B cell (primary cell): ENCODE measurements around the gene KANK3. TPM values are rescaled to one million over a fixed set of nuclear protein-coding genes. Genes with fewer than 3 reads are reported as not detected.
"Not testable (repeated sequence)": the region's sequence is repeated elsewhere in the genome, so short reads cannot be mapped to it uniquely, and the experiment has no call there.

ENCODE experiments used
- ATAC-seq: fragments of 200-7000 bp; cut with Tn5 transposase; one replicate; pipeline ENCODE4 v1.10.0; 2021; ENCODE audit warnings: low read depth, mild to moderate bottlenecking, moderate number of reproducible peaks, moderate library complexity
- CTCF ChIA-PET: fragments of 350-600 bp; sonication (Branson Sonifier 250); formaldehyde crosslinking; loops from one replicate; lab custom pipeline; 2021; ENCODE audit warnings: antibody characterized with exemption, inconsistent platforms; lab: Charles Lee
- POLR2A ChIA-PET: fragments of 350-600 bp; sonication (Branson Sonifier 250); formaldehyde crosslinking; loops from one replicate; lab custom pipeline; 2021; ENCODE audit warnings: antibody characterized with exemption; lab: Charles Lee
- DNase-seq: peaks from one replicate; pipeline ENCODE4 v3.0.0; 2013
- H2AFZ ChIP-seq: 2 replicates; pipeline ENCODE4 v1.6.1; 2012; ENCODE audit warnings: mild to moderate bottlenecking, low read depth, low read length; ENCODE audit not compliant: insufficient read depth, poor library complexity, severe bottlenecking
- H3K27ac ChIP-seq, 2 donors: 1 replicate in 1 of 2; 2 replicates in 1 of 2; pipeline ENCODE4 v1.5.1; 2012 to 2013; ENCODE audit warnings: low read length in 2 of 2, mild to moderate bottlenecking in 2 of 2, moderate library complexity in 1 of 2
- H3K27me3 ChIP-seq, 4 experiments: fragments of 200-600 bp in 1 of 4; sonication (generic) in 1 of 4; replicated peaks in 1 of 4; 1 replicate in 2 of 4; 2 replicates in 2 of 4; pipeline versions ENCODE4 v1.6.1 to v1.7.0; 2013 to 2016; ENCODE audit warnings: low read length in 3 of 4, mild to moderate bottlenecking in 2 of 4, mixed read lengths in 1 of 4, moderate library complexity in 1 of 4; ENCODE audit not compliant: insufficient read depth in 4 of 4, control insufficient read depth in 3 of 4; ENCODE audit errors: control extremely low read depth in 1 of 4
- H3K36me3 ChIP-seq, 2 experiments: replicated peaks in 1 of 2; 1 replicate in 1 of 2; 2 replicates in 1 of 2; pipeline versions ENCODE4 v1.6.1 to v1.7.1; 2013; ENCODE audit warnings: low read length in 1 of 2; ENCODE audit not compliant: insufficient read depth in 2 of 2, control insufficient read depth in 1 of 2; ENCODE audit errors: control extremely low read depth in 1 of 2, extremely low read depth in 1 of 2
- H3K4me1 ChIP-seq, 2 donors: fragments of 200-600 bp in 1 of 2; sonication (generic) in 1 of 2; 1 replicate in 1 of 2; 2 replicates in 1 of 2; pipeline versions ENCODE4 v1.5.1 to v1.6.1; 2013 to 2017; ENCODE audit warnings: low read length in 2 of 2; ENCODE audit not compliant: control insufficient read depth in 2 of 2, insufficient read depth in 2 of 2
- H3K4me2 ChIP-seq: replicated peaks from 2 replicates; pipeline ENCODE3; 2012; ENCODE audit warnings: mild to moderate bottlenecking, low read depth, low read length; ENCODE audit not compliant: poor library complexity, severe bottlenecking
- H3K4me3 ChIP-seq, 5 experiments: fragments of 200-600 bp in 1 of 5; sonication (generic) in 1 of 5; 1 replicate in 3 of 5; 2 replicates in 2 of 5; pipeline versions ENCODE4 v1.5.1 to v1.7.0; 2011 to 2016; ENCODE audit warnings: low read length in 4 of 5, mild to moderate bottlenecking in 4 of 5, low read depth in 2 of 5, control low read depth in 1 of 5, moderate library complexity in 1 of 5; ENCODE audit not compliant: insufficient read depth in 1 of 5; ENCODE audit errors: control extremely low read depth in 1 of 5, extremely low read depth in 1 of 5
- H3K79me2 ChIP-seq: fragments of 200-600 bp; sonication (generic); one replicate; pipeline ENCODE4 v1.6.0; 2016; ENCODE audit warnings: low read length; ENCODE audit not compliant: control insufficient read depth, insufficient read depth
- H3K9ac ChIP-seq: fragments of 200-600 bp; sonication (generic); 2 replicates; pipeline ENCODE4 v1.6.1; 2017; ENCODE audit warnings: mild to moderate bottlenecking, low read length, moderate library complexity
- H3K9me3 ChIP-seq, 3 donors: one replicate each; pipeline versions ENCODE4 v1.6.1 to v1.7.1; 2013; ENCODE audit warnings: low read length in 2 of 3; ENCODE audit not compliant: control insufficient read depth in 2 of 3, insufficient read depth in 1 of 3; ENCODE audit errors: control extremely low read depth in 1 of 3
- H4K20me1 ChIP-seq: 2 replicates; pipeline ENCODE4 v1.6.0; 2012; ENCODE audit warnings: mild to moderate bottlenecking, low read length; ENCODE audit not compliant: insufficient read depth, control insufficient read depth, poor library complexity, severe bottlenecking
- H3K27ac Mint-ChIP-seq: one replicate; pipeline ENCODE4 v1.8.0; 2021; ENCODE audit warnings: mixed read lengths
- H3K27me3 Mint-ChIP-seq: one replicate; pipeline ENCODE4 v1.8.0; 2021; ENCODE audit warnings: mixed read lengths
- H3K4me1 Mint-ChIP-seq: one replicate; pipeline ENCODE4 v1.8.0; 2021; ENCODE audit warnings: mixed read lengths
- H3K4me3 Mint-ChIP-seq: one replicate; pipeline ENCODE4 v1.8.0; 2021; ENCODE audit warnings: mixed read lengths
- H3K9me3 Mint-ChIP-seq: one replicate; pipeline ENCODE4 v1.8.0; 2022; ENCODE audit warnings: mixed read lengths; ENCODE audit not compliant: insufficient read depth
- WGBS: methylation state at CpG from one replicate; pipeline ENCODE4 v1.1.5; 2013; ENCODE audit warnings: missing lambda C conversion rate; ENCODE audit not compliant: insufficient coverage; 5-methylcytosine and 5-hydroxymethylcytosine counted together
- intact Hi-C: fragments of 100-400 bp; cut with micrococcal nuclease; formaldehyde crosslinking; loops from one replicate; pipeline ENCODE4 v1.10.0; 2022
- polyA plus RNA-seq: library from polyadenylated mRNA; depleted of rRNA; stranded (reverse); fragments of >200 nt; gene quantifications from 2 replicates; pipeline ENCODE4 v1.2.3, GENCODE V29; 2012
- total RNA-seq, 2 donors: library from RNA; stranded (reverse); fragments of 120-200 nt in 1 of 2; gene quantifications; 1 replicate in 1 of 2; 2 replicates in 1 of 2; pipeline versions ENCODE4 v1.2.3 to v1.2.4, GENCODE V29; 2013 to 2022

KANK3 gene
- total and polyA plus RNA-seq, 2 donors (not counting 1 experiment from before 2014, with no cell fraction given) = 0.27 to 0.34 TPM

DNA sequence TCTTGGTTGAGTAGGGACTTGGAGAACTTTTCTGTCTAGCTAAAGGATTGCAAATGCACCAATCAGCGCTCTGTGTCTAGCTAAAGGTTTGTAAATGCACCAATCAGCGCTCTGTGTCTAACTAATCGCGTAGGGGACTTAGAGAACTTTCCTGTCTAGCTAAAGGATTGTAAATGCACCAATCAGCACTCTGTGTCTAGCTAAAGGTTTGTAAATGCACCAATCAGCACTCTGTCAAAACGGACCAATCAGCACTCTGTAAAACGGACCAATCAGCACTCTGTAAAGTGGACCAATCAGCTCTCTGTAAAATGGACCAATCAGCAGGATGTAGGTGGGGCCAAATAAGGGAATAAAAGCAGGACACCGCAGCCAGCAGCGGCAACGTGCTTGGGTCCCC is 43.4 kb upstream of the KANK3 start:
- H3K9me3 Mint-ChIP-seq, intact Hi-C loops: not testable (repeated sequence)

DNA sequence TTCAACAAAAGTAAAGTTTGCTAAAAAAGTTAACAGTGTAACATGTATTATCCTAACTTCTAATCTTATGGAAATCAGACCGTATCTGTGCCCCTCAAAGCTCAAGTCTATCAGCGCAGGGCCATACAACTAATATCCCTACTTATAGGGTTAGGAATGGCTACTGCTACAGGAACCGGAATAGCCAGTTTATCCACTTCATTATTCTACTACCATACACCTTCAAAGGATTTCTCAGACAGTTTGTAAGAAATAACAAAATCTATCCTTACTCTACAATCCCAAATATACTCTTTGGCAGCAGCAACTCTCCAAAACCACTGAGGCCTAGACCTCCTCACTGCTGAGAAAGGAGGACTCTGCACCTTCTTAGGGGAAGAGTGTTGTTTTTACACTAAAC is 42.5 kb upstream of the KANK3 start:
- H3K9me3 ChIP-seq, H3K27me3 Mint-ChIP-seq, H3K9ac ChIP-seq, ATAC-seq, H3K79me2 ChIP-seq, intact Hi-C loops, POLR2A ChIA-PET, H3K4me3 Mint-ChIP-seq, H3K4me3 ChIP-seq, H3K4me1 Mint-ChIP-seq, H3K27ac Mint-ChIP-seq, CTCF ChIA-PET, DNase-seq, H3K4me2 ChIP-seq, H3K27ac ChIP-seq, H3K4me1 ChIP-seq, H2AFZ ChIP-seq, H3K36me3 ChIP-seq, H3K9me3 Mint-ChIP-seq, H4K20me1 ChIP-seq, H3K27me3 ChIP-seq: not testable (repeated sequence)
- 90% methylated on average over 2 of the region's 3 CpGs for WGBS

More for the DNA sequence above, 43.4 kb upstream of the KANK3 start:
- H3K4me3 Mint-ChIP-seq, H3K4me2 ChIP-seq, H3K9me3 ChIP-seq, H4K20me1 ChIP-seq, H3K9ac ChIP-seq, H3K27me3 Mint-ChIP-seq, CTCF ChIA-PET, H3K36me3 ChIP-seq, H3K27ac Mint-ChIP-seq, H3K4me3 ChIP-seq, H2AFZ ChIP-seq, DNase-seq, H3K27me3 ChIP-seq, ATAC-seq, H3K27ac ChIP-seq: not testable (repeated sequence)
- peaks cover 14% of the 10 kb centered on the region for H3K4me1 Mint-ChIP-seq
- POLR2A ChIA-PET = interaction anchor here (0.6 kb wide), 1 partner anchor 60 kb away, joined by 6 read pairs; no protein-coding TSS in a partner anchor
- 95% methylated on average over 7 of the region's 9 CpGs for WGBS
- H3K79me2 ChIP-seq = peaks cover 11% of the 10 kb centered on the region
- H3K4me1 ChIP-seq = peaks cover 7 to 12% of the 10 kb centered on the region in 2 donors

DNA sequence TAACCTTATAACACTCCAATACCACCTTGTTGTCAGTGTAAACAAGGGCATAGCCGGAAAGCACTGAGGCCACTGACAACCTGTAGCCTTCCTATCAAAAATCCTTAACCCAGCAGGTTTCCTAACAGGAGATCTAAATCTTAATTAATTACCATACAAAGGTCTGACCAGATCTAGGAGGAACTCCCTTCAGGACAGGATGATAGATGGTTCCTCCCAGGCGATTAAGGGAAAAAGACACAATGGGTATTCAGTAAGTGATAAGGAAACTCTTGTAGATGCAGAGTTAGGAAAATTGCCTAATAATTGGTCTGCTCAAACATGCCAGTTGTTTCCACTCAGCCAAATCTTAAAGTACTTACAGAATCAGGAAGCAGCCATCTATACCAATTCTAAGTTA is 42.0 kb upstream of the KANK3 start:
- H3K4me3 ChIP-seq, CTCF ChIA-PET, H3K27me3 Mint-ChIP-seq, H3K4me3 Mint-ChIP-seq, DNase-seq, POLR2A ChIA-PET, intact Hi-C loops, H3K4me2 ChIP-seq, H3K4me1 Mint-ChIP-seq, H4K20me1 ChIP-seq, H3K27me3 ChIP-seq, H3K27ac ChIP-seq, H3K27ac Mint-ChIP-seq, H2AFZ ChIP-seq, H3K4me1 ChIP-seq, H3K9ac ChIP-seq, ATAC-seq, H3K9me3 ChIP-seq, H3K36me3 ChIP-seq, H3K9me3 Mint-ChIP-seq, H3K79me2 ChIP-seq: not testable (repeated sequence)
- WGBS = 80% methylated on average over 1 of the region's 2 CpGs

DNA sequence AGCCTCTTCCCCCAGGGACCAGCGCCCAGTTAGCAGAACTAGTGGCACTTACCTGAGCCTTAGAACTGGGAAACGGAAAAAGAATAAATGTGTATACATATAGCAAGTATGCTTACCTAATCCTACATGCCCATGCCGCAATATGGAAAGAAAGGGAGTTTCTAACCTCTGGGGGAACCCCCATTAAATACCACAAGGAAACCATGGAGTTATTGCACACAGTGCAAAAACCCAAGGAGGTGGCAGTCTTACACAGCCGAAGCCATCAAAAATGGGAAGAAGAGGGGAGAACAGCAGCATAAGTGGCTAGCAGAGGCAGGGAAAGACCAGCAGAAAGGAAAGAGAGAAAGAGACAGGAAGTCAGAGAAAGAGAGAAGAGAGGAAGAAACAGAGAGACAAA is 41.5 kb upstream of the KANK3 start:
- ATAC-seq, CTCF ChIA-PET, H3K27me3 Mint-ChIP-seq, H3K4me1 ChIP-seq, H2AFZ ChIP-seq, DNase-seq, POLR2A ChIA-PET, H3K27ac ChIP-seq, H3K79me2 ChIP-seq, H3K27ac Mint-ChIP-seq, H3K9me3 Mint-ChIP-seq, H3K4me3 Mint-ChIP-seq, intact Hi-C loops, H4K20me1 ChIP-seq, H3K4me3 ChIP-seq, H3K36me3 ChIP-seq, H3K4me1 Mint-ChIP-seq, H3K27me3 ChIP-seq, H3K9me3 ChIP-seq, H3K4me2 ChIP-seq, H3K9ac ChIP-seq: not testable (repeated sequence)
- WGBS = 91% methylated on average over 1 of the region's 4 CpGs
